NCI-H128 (cell line): ENCODE measurements around the gene CYBRD1.

Source experiments
- DNase-seq: peaks from one replicate; lab custom pipeline; 2025; ENCODE audit not compliant: unreplicated experiment; lab: John Stamatoyannopoulos, UW

The CYBRD1 gene

GRCh38 chr2:171553236-171553635 is 31.0 kb downstream of the CYBRD1 start:
- no peak for DNase-seq

- no peak for DNase-seq
These were observed 31.6 kb downstream of the CYBRD1 start for GRCh38 chr2:171553858-171554257.

- DNase-seq, result no peak
These were observed 32.8 kb downstream of the CYBRD1 start for GRCh38 chr2:171554991-171555615.

GRCh38 chr2:171557363-171557762 is 35.1 kb downstream of the CYBRD1 start:
- DNase-seq, result no peak

GRCh38 chr2:171563301-171563700 is 41.0 kb downstream of the CYBRD1 start:
- DNase-seq, result no peak

GRCh38 chr2:171564463-171564862 is 42.2 kb downstream of the CYBRD1 start:
- no peak for DNase-seq

- no peak for DNase-seq
These were observed 43.8 kb downstream of the CYBRD1 start for GRCh38 chr2:171566057-171566456.

- no peak for DNase-seq
These were observed 44.5 kb downstream of the CYBRD1 start for GRCh38 chr2:171566753-171567152.

- DNase-seq, result no peak
These were observed 45.8 kb downstream of the CYBRD1 start for GRCh38 chr2:171568089-171568488.

GRCh38 chr2:171571721-171572120 is 49.4 kb downstream of the CYBRD1 start:
- no peak for DNase-seq

GRCh38 chr2:171574149-171574795 is 52.0 kb downstream of the CYBRD1 start:
- peak; percentile 27 for DNase-seq

GRCh38 chr2:171575606-171576005 is 53.3 kb downstream of the CYBRD1 start:
- DNase-seq, result no peak

- DNase-seq, result no peak
These were observed 56.0 kb downstream of the CYBRD1 start for GRCh38 chr2:171578127-171578803.

GRCh38 chr2:171579481-171579880 is 57.2 kb downstream of the CYBRD1 start:
- DNase-seq, result no peak

- DNase-seq, result no peak
These were observed 61.3 kb downstream of the CYBRD1 start for GRCh38 chr2:171583566-171583965.

- DNase-seq, result no peak
These were observed 61.7 kb downstream of the CYBRD1 start for GRCh38 chr2:171584001-171584400.

- DNase-seq, result no peak
These were observed 64.9 kb downstream of the CYBRD1 start for GRCh38 chr2:171587132-171587531.

GRCh38 chr2:171587567-171587966 is 65.3 kb downstream of the CYBRD1 start:
- no peak for DNase-seq

GRCh38 chr2:171590116-171590515 is 67.8 kb downstream of the CYBRD1 start:
- DNase-seq, result no peak

- no peak for DNase-seq
These were observed 69.8 kb downstream of the CYBRD1 start for GRCh38 chr2:171592036-171592555.

- no peak for DNase-seq
These were observed 73.2 kb downstream of the CYBRD1 start for GRCh38 chr2:171595456-171595855.

GRCh38 chr2:171595896-171596295 is 73.6 kb downstream of the CYBRD1 start:
- no peak for DNase-seq
